T-helper 2 cell treated with Interferon-gamma antibody and Interleukin-4, amounts not matched to agents 100 ng/mL and 5 ng/mL, for 36 hours (primary cell): ENCODE measurements around the gene SBK1. TPM values are rescaled to one million over a fixed set of nuclear protein-coding genes. Genes with fewer than 3 reads are reported as not detected.

Experiments
- intact Hi-C: fragments of 100-400 bp; cut with micrococcal nuclease; formaldehyde crosslinking; loops from one replicate; pipeline ENCODE4 v1.15.1; 2023
- total RNA-seq: library from RNA; stranded (reverse); gene quantifications from 2 replicates; pipeline ENCODE4 v1.2.3, GENCODE V29; 2022

Gene SBK1
- total RNA-seq, 1 donor from 2014 or later = 5.4 TPM

GRCh38 chr16:28303132-28303531 lies 10.8 kb downstream of the SBK1 start:
- intact Hi-C loops = no loop called here

GRCh38 chr16:28304214-28304613 lies 11.9 kb downstream of the SBK1 start:
- intact Hi-C loops = no loop called here

- intact Hi-C loops = no loop called here
Observed at GRCh38 chr16:28307936-28308335, 15.6 kb downstream of the SBK1 start.

- intact Hi-C loops = no loop called here
Observed at GRCh38 chr16:28308794-28309584, 16.7 kb downstream of the SBK1 start.

GRCh38 chr16:28309811-28310311 lies 17.5 kb downstream of the SBK1 start:
- intact Hi-C loops = no loop called here

GRCh38 chr16:28310796-28311195 lies 18.5 kb downstream of the SBK1 start:
- intact Hi-C loops = no loop called here

- intact Hi-C loops = no loop called here
Observed at GRCh38 chr16:28311413-28311812, 19.1 kb downstream of the SBK1 start.

GRCh38 chr16:28311913-28312312 lies 19.6 kb downstream of the SBK1 start:
- intact Hi-C loops = no loop called here

- intact Hi-C loops = no loop called here
Observed at GRCh38 chr16:28312327-28312726, 20.0 kb downstream of the SBK1 start.

- intact Hi-C loops = no loop called here
Observed at GRCh38 chr16:28313587-28313986, 21.3 kb downstream of the SBK1 start.

GRCh38 chr16:28316054-28316453 lies 23.7 kb downstream of the SBK1 start:
- intact Hi-C loops = no loop called here

GRCh38 chr16:28317040-28317880 lies 24.9 kb downstream of the SBK1 start:
- intact Hi-C loops = loop anchor here (1.0 kb wide), 1 partner anchor 40 kb away; no protein-coding TSS in a partner anchor

- intact Hi-C loops = no loop called here
Observed at GRCh38 chr16:28318042-28318744, 25.9 kb downstream of the SBK1 start.

- intact Hi-C loops = no loop called here
Observed at GRCh38 chr16:28319476-28320022, 27.2 kb downstream of the SBK1 start.

- intact Hi-C loops = no loop called here
Observed at GRCh38 chr16:28320023-28320561, 27.8 kb downstream of the SBK1 start.

GRCh38 chr16:28320741-28321140 lies 28.4 kb downstream of the SBK1 start:
- intact Hi-C loops = no loop called here

GRCh38 chr16:28321700-28322411 lies 29.5 kb downstream of the SBK1 start:
- intact Hi-C loops = no loop called here

GRCh38 chr16:28324235-28324886 lies 32.0 kb downstream of the SBK1 start:
- intact Hi-C loops = no loop called here

- intact Hi-C loops = no loop called here
Observed at GRCh38 chr16:28324887-28325279, 32.6 kb downstream of the SBK1 start.
